Hepatocyte (in vitro differentiated cells): ENCODE results near the gene MIEF2.

ENCODE experiments used
- CTCF ChIP-seq: fragments of 200-600 bp; sonication (generic); IDR thresholded peaks from 2 replicates; pipeline ENCODE4 v1.5.1; 2016; ENCODE audit warnings: antibody characterized with exemption, mild to moderate bottlenecking; ENCODE audit not compliant: poor library complexity
- EZH2 ChIP-seq: fragments of 200-600 bp; sonication (generic); IDR thresholded peaks from 2 replicates; pipeline ENCODE4 v1.6.1; 2016; ENCODE audit warnings: antibody characterized with exemption, mild to moderate bottlenecking, borderline replicate concordance
- EZH2phosphoT487 ChIP-seq: fragments of 200-600 bp; sonication (generic); IDR thresholded peaks from one replicate; pipeline ENCODE4 v1.6.1; 2018; ENCODE audit warnings: antibody characterized with exemption, mild to moderate bottlenecking, low read depth, moderate library complexity; ENCODE audit not compliant: unreplicated experiment, severe bottlenecking

- no peak for TF ChIP-seq CTCF
- TF ChIP-seq EZH2 = no peak
- no peak for TF ChIP-seq EZH2phosphoT487
Observed at GRCh38 chr17:18256776-18257175, 3.7 kb upstream of the MIEF2 start.
